IPS DF 19.7 (cell line): ENCODE measurements around the gene L3MBTL1.

Experiments used
- DNase-seq: peaks from one replicate; pipeline ENCODE4 v3.0.0-alpha.2; 2013; ENCODE audit warnings: low read depth, low spot score

The L3MBTL1 gene

DNA sequence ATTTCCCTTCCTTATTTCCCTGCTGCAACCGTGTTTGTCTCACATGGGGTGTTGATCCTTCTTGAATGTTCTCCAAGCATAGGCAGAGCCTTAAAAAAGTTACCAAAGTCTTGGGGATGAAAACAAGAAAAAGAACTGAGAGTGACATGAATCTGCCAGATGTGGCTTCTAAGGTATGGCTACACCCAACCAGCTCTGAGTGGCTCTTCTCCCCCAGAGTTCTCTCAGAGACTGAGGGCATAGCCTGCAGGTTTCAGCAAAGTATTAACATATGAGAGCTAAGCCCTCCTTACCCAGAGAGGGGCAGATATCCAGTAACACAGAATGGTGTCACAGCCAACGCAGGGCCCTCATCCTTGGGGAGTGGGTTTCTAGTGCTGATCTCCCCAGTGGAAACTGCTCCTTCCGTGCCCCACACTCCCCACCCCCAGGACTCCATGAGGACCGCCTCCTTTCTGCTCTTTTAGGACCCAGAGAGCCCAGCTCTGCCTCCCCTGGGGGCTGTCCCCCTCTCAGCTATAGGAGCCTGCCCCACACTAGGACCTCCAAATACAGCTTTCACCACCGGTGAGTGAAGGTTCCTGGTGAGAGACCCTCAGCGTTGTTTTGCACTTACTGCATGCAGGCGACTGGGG, 28.0 kb downstream of the L3MBTL1 start:
- no peak for DNase-seq

DNA sequence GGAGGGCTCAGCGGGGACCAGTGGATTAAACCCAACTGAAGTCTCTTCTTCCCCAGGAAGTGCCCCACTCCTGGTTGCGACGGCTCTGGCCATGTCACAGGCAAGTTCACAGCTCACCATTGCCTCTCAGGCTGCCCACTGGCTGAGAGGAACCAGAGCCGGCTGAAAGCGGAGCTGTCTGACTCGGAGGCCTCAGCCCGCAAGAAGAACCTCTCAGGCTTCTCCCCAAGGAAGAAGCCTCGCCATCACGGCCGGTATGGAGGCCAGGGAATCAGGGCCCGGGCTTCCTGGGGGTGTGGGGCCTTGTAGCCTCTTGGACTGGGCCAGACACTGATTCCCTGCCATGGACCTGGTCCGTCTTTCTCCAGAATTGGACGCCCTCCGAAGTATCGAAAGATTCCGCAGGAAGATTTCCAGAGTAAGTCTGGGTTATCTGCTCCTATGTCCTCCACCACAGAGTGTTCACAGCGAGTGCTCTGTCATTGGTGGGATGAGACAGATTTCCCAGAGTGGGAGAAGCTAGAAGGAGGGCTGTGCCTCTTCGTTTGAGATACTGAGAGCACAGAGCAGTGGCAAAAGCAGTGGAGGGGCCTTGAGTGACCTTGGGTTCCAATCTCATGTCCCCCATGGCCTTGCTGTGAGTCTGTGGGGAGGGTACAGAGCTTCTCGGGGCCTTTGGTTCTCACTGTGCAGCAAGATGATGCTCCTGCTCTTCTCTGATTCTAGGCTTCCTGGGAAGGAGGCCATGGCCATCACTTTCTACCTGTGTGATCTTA, 28.7 kb downstream of the L3MBTL1 start:
- DNase-seq = no peak

DNA sequence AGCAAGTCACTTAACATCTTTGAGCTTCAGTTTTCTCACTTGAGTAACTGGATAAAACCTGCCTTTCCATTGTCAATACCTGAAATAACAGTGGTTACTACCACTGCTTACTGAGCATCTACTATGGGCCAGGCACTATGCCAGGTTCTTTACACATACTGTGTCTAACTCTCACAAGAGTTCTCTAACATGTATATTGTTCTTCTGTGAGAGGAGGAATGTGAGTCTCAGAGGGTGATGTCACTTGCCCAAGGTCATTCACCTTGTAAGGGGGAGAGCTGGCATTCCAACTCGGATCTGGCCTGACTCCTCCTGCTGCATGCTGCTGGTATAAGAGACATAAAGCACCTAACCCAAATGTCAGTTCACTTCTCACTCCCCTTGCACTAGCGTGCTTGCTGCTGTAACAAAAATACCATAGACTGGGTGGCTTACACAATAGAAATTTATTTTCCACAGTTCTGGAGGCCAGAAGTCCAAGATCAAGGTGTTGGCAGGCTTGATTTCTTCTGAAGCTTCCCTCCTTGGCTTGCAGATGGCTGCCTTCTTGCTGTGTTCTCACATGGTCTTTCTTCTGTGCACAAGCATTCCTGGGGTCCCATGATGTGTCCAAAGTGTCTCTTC, 29.4 kb downstream of the L3MBTL1 start:
- DNase-seq = no peak

DNA sequence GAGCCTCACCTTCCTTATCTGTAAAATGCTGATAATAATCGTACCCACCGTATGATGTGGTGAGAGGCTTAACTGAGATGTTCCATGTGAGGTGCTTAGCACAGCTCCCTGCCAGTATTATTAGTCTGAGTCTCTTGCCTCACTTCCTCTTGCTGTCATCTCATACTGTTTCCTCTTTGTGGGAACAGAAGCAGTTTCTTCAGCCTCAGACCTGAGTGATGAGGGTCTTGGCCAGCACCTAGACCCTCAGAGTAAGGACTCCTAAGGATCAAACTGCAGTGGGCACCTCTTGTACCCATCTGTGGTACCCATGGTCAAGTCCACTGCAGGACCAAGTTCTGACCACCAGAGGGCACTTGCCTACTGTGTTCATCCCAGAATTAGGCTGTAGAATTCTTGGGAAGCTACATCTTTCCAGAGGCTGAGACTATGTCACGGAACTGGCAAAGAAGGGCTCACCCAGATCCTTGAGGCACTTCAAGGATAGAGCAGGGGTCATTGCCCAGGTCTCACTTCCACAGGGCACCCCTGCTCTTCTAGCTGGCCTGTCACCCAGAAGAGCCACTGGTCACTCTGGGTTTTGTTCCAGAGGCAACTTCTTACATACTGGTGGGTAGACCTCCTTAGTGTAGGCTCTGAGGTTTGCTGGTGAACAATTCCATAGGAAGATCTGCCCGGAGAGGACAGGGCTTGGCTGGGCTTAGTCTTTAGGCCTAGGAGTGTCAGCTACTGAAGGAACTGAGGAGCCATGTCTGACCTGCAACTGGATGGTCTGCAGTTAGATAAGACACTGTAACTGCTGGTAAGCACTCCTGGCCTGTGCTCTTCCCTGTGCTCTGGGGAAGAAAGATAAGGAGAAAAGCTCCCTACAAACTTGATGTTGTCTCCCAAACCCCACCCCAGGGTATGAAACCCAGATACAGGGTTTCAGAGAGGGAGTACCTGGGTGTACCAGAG, 30.7 kb downstream of the L3MBTL1 start:
- no peak for DNase-seq

DNA sequence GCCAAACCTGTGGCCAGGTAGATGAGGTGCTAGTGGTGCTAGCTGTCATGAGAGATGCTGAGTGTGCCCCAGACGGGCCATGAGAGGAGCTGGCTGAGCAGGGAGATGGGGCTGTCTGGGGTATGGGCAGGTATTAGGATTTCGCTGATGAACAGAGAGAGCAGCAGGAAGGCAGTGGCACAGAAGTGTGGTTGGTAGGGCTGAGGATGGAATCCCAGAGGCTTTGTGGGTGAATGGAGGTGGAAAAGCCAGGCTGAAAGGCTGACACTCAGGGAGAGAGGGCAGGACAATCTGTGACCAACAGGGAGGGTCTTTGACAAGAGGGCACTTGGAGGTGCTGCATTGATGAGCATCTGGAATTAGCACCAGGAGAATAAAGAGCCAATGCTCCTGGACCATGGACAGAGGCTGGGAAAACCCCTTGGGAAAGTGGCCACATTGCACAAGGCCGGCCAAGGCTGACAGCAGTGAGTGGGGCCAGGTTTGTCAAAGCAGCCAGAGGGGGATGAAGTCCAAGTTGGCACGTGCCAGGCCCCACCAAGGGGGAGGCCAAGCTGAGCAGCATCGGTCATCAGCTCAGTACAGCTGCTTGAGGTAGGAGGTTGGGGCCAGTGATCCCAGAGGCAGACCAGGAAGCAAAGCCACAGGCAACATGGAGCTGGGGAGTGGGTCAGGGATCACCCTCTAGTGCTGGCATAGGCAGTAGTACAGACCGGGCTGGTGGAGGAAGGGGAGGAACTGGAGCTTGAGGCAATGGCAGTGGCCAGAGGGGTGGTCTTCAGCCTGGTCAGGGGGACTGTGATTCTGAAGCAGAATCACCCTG, 31.6 kb downstream of the L3MBTL1 start:
- no peak for DNase-seq

DNA sequence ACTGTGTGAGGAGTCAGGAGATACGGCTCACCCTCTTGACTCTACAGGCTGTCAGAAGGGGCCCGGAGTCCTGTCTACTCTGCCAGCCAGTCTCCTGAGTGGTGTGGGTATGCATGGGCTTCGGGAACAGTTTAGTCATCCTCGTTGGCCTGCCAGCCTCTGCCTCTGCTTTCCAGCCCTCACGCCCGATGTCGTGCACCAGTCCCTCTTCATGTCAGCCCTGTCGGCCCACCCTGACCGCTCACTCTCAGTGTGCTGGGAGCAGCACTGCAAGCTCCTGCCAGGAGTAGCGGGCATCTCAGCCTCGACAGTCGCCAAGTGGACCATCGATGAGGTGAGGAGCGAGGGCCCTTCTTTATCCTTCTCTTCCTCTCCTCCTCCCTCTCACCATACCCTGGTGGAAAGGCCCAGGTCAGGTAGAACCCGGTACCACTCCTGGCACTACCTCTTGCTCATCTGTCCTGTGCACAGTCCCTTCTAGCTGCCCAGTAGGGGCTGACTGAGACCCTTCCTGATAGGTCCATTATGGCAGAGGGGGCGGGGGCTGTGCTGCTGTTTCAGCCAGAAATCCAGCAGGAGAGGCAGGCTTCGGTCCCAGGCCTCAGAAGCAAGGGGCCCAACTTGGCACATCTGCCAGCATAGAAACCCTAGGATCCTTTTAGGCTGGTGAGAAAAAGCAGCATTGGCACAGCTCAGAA, 32.6 kb downstream of the L3MBTL1 start:
- DNase-seq = no peak

DNA sequence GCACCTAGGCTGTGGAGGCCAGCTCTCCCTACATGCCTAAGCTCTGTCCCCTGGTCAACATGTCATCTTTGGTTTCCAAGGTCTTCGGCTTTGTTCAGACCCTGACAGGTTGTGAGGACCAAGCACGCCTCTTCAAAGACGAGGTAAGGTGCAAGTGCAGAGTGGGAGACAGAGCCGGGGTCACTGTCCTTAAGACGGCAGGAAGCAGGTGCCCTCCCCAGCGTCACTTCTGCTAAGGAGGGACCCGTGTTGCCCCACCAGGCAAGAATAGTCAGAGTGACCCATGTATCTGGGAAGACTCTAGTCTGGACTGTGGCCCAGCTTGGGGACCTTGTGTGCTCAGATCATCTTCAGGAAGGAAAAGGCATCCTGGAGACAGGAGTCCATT, 33.2 kb downstream of the L3MBTL1 start:
- no peak for DNase-seq

DNA sequence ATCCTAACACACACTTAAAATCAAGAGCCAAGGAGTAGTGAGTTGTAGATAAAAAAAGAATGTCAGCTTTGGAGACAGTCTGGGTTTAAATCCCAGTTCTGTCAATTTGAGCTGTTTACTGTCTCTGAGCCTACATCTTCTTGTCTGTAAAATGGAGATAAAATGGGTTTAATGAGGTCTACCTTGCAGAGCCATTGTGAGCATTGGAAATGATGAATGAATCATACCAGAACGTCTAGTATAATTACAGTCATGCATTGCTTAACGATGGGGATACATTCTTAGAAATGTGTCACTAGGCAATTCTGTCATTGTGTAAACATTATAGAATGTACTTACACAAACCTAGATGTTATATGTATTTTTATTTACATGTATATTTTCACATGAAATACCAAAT, 33.7 kb downstream of the L3MBTL1 start:
- no peak for DNase-seq

DNA sequence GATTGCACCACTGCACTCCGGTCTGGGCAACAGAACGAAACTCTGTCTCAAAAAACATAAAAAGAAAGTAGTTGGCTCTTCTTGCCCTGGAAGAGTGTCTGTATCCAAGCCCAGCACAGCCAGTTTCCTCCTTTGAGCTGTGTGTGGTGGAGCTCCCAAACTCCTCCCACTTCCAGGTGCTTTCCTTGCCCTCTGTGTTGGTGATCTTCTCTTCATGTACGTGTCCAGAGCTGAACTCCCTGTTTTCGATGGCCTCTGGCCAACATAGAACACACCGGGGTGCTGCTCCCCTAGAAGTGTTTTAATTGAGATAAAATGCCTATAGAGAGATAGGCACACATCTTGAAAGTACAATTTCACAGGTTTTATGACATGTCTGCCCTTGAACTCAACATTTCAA, 34.7 kb downstream of the L3MBTL1 start:
- DNase-seq = no peak

DNA sequence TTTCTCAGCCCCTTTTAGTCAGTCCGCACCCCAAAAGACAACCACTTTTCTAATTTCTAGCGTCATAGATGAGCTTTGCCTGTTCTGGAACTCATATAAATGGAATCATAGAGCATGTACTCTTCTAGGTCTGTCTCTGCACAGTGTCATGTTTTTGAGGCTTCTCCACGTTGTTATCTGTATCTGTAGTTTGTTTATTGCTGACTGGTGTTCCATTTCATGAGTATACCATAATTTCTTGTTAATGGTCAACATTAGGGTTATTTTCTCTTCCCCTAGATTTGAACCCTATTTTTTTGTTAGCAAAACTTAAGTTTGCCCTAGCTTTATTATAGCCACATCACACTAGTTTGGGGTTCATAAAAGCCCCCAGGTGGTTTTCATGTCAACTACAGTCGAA, 35.2 kb downstream of the L3MBTL1 start:
- no peak for DNase-seq

DNA sequence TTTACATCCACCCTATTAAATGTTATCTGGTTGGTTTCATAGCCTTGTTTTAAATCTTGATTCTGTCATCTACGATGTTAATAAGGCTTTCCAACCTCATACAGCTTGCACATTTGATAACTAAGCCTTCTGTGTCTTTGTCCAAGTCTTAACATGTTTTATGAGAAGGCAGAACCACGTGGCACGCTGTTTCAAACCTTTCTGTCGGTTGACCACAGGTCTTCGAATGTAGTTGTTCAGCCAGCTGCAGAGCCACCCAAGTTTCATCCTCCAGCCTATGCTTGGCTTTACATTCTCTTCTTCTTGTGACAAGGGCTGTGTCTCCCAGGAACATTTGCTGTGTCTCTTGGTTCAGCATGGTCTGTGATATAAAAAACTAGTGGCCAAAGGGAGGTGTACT, 35.6 kb downstream of the L3MBTL1 start:
- DNase-seq = no peak

DNA sequence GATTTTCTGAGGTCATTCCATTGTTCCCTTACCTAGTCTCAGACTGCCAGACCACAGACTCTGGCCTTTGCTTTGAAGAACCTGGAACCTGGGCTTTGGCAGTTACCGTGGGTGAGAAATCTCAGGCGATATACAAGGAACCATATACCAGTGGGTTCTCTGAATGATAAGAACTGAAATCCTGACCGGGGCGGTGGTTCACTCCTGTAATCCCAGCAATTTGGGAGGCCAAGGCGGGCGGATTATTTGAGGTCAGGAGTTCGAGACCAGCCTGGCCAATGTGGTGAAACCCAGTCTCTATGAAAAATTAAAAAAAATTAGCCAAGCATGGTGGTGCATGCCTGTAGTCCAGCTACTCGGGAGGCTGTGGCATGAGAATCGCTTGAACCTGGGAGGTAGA, 37.0 kb downstream of the L3MBTL1 start:
- no peak for DNase-seq

DNA sequence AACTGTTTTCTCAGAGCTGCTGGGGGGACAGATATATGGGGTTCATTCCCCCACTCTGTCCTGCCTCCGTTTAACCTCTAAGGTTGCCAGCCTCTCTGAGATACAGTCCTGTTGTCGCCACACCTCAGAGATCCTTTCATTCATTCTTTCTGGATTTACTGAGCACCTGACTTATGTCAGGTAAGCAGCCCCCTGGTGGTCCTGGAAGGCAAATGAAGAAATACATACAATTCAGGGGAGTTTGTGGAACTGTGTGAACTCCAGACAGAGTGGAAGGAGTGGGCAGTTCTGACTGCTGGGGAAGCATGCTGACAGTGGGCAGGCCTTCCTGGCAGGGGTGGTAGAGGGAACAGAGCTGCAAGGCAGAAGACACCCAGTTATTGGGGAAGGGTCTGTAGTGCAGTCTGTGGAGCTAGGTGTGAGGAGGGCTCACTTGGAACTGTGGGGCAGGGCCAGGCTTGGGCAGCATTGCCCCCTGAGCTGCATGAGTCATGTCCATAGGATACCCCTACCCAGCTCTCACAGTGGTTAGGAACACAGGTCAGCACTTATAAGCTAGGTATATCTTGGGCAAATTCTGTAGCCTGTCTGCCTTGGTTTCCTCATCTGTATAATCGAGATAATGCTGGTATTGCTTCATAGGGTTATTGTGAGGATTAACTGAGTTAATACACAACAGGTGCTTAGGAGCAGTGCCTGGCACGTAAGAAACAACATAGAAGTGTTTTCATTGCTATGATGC, 38.5 kb downstream of the L3MBTL1 start:
- DNase-seq = no peak

DNA sequence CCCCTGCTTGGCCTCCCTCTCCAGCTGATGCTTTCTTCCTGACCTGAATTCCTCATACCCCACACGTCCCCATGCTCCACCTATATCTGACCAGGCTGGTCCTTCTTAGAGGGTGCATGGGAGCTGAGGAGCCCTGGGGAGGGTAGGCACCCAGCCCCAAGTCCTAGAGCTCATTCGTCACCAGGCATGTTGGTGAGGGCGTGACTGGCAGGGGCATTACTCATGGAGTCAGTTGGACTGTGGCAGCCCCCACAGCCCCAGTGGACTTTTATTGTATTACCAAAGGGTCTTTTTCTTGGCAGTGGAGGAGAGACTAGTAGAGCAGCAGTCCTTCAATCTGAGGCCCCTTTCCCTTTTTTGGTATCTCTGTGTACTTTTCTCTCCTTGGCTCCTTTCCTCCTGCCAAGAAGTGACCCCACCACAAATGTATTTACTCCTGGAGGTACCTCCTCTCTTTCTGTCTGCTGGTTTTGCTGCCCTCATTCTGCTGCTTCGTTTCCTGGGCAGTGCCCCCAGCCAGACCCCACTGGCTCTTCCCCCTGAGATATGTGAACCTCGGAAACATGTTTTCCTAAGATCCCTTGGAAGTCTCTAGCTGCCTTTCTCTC, 40.9 kb downstream of the L3MBTL1 start:
- no peak for DNase-seq

DNA sequence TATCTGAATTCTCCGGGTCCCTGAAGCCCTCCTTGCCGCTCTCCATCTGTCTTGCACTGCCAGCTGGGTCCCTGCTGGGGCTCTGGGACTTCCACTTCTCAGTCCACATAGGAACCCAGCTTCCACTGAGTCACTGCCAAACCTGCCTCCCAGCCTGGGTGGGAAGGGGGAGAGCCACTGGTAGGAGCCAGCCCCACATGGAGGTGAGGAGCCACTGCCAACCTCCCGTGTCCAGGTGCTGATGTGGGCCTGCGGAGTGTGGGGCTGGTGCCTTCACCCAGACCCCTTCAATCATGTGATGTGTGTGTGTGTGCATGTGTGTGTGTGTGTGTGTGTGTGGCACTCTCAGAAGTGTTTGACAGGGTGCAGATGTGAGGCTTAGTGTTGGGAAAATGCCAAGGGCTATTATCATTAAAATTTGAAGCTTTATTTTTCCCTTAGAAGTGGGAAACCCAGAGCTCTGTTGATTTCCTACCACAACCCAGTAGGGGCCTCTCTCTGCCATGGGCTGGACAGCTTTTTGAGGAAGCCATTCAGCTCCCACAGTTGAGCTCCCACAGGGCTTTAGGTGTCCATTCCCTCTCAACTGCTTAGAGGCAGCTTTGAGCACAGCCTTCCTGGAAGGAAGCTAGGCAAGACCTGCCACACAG, 42.0 kb downstream of the L3MBTL1 start:
- no peak for DNase-seq

DNA sequence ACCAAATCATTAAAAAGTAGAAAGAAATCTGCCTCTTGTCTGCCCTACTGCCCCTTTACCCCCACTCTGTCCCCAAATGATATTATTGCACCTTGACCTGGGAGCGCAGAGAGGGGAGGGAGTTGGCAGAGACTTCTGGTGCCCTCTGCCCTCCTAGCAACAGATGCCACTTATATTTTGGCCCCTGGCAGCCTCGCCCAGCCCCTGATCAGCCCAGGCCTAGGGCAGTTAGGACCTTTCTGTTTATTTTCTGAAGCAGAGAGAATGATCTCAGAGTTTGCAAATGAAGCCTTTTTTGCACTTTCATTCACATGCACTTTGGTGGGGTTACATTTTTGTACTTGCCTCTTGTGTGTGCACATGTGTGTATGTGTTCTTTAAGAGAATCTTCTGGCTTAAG, 43.0 kb downstream of the L3MBTL1 start:
- DNase-seq = no peak

DNA sequence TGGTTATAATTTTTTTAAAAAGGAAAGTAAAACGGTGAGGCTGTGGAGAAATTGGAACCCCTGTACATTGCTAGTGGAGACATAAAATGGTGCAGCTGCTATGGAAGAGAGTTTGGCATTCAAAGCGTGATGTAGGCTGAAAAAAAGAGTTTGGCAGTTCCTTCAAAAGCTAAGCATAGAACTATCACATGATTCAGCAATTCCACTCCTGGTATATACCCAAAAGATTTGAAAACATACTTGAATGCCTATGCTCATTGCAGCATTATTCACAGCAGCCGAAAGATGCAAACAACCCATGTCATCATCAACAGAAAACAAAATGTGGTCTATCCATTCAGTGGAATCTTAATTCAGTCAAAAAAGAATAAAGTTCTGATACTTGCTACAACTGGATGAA, 46.9 kb downstream of the L3MBTL1 start:
- no peak for DNase-seq

DNA sequence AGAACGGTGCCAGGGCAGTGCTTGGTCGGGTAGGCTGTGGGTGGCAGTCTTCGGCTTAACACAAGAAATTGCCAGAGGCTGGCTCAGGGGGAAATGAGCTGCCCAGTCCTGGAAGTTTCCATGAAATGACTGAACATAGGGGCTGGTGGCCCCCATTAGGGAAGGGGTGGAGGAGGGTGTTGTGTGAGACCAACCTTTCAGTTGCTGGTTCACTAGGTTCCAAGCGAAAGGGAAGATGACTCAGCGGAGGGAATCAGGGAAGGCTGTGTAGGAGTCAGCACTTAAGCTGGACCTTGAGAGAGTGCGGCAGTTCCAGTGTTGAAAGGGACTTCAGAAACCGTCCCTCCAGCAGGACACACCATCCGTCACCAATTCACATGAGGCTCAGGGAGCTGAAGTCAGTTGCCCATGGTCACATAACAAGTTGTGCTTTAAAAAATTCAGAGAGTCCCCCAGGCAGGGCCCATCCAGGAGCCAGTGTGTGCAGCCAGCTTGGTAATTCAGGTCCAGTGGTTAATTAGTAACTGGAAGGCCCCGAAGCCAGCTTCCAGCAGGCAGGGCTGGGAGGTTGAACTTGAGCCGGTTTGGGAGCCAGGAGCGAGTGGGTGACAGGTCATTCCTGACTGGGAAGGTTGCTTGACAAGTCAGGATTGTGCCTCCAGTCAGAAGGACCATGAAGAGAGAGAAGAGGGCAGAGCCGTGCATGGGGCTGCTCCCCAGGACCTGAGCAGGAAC, 51.1 kb downstream of the L3MBTL1 start, which contains the start of gene SGK2:
Gene SGK2 (plus strand): TSS at position 616 of the 735 bp plus-strand sequence. CDS start 7,469 bp downstream, outside the sequence.
- no peak for DNase-seq
